ENCODE results near the gene SHISA7.
A peak's percentile ranks its signal among the peaks of the same experiment; 100 is the strongest.
"Not testable (repeated sequence)": the region's sequence is repeated elsewhere in the genome, so short reads cannot be mapped to it uniquely, and the experiment has no call there.

SHISA7 gene

GRCh38 chr19:55408533-55408872 lies 34.6 kb downstream of the SHISA7 start:
- Histone ChIP-seq H3K9me3 (ENCODE audit: control insufficient read depth, insufficient read depth, low read length) (0 out of 2 replicates have a peak, but pooled peaks cover 4% of the 10 kb centered on the region), H3K36me3 (ENCODE audit: insufficient read depth, low read length) (peaks cover 24% of the 10 kb centered on the region), H3K4me1 (ENCODE audit: insufficient read depth, low read length) (peaks cover 10% of the 10 kb centered on the region; the same call in 1 of the 2 replicates), H3K9ac (ENCODE audit: low read depth, low read length) (peak overlapping the region; percentile 32)

GRCh38 chr19:55407800-55408532 lies 35.1 kb downstream of the SHISA7 start:
- peak overlapping the region; percentile 94 for H3K9ac ChIP-seq (ENCODE audit: low read depth, low read length)
- peaks cover 28% of the 10 kb centered on the region for H3K36me3 ChIP-seq (ENCODE audit: insufficient read depth, low read length)
- peaks cover 10% of the 10 kb centered on the region; the same call in 1 of the 2 replicates for H3K4me1 ChIP-seq (ENCODE audit: insufficient read depth, low read length)
- H3K9me3 ChIP-seq (ENCODE audit: control insufficient read depth, insufficient read depth, low read length) = 0 out of 2 replicates have a peak, but pooled peaks cover 4% of the 10 kb centered on the region

- peaks cover 10% of the 10 kb centered on the region; the same call in 1 of the 2 replicates for H3K4me1 ChIP-seq (ENCODE audit: insufficient read depth, low read length)
- peak within 1 kb of the TSS; percentile 94 for H3K9ac ChIP-seq (ENCODE audit: low read depth, low read length)
- peaks cover 33% of the 10 kb centered on the region for H3K36me3 ChIP-seq (ENCODE audit: insufficient read depth, low read length)
- H3K9me3 ChIP-seq (ENCODE audit: control insufficient read depth, insufficient read depth, low read length) = not testable (repeated sequence)
Observed at GRCh38 chr19:55407550-55407799, 35.6 kb downstream of the SHISA7 start, which contains the start of gene UBE2S. Gene UBE2S (minus strand): TSS chr19:55407788. CDS start chr19:55407589, 199 bp downstream.

GRCh38 chr19:55406826-55407549 lies 36.1 kb downstream of the SHISA7 start:
- 0 out of 2 replicates have a peak, but pooled peaks cover 4% of the 10 kb centered on the region for H3K9me3 ChIP-seq (ENCODE audit: control insufficient read depth, insufficient read depth, low read length)
- peaks cover 10% of the 10 kb centered on the region; the same call in 1 of the 2 replicates for H3K4me1 ChIP-seq (ENCODE audit: insufficient read depth, low read length)
- H3K36me3 ChIP-seq (ENCODE audit: insufficient read depth, low read length) = peaks cover 38% of the 10 kb centered on the region
- H3K9ac ChIP-seq (ENCODE audit: low read depth, low read length) = peak overlapping the region; percentile 94

- H3K4me1 ChIP-seq (ENCODE audit: insufficient read depth, low read length) = peaks cover 10% of the 10 kb centered on the region; the same call in 1 of the 2 replicates
- 0 out of 2 replicates have a peak, but pooled peaks cover 4% of the 10 kb centered on the region for H3K9me3 ChIP-seq (ENCODE audit: control insufficient read depth, insufficient read depth, low read length)
- peaks cover 40% of the 10 kb centered on the region for H3K36me3 ChIP-seq (ENCODE audit: insufficient read depth, low read length)
- peak overlapping the region; percentile 94; the same call in 1 of the 2 replicates for H3K9ac ChIP-seq (ENCODE audit: low read depth, low read length)
Observed at GRCh38 chr19:55406091-55406825, 36.8 kb downstream of the SHISA7 start.

GRCh38 chr19:55405638-55406037 lies 37.5 kb downstream of the SHISA7 start:
- peaks cover 10% of the 10 kb centered on the region; the same call in 1 of the 2 replicates for H3K4me1 ChIP-seq (ENCODE audit: insufficient read depth, low read length)
- H3K9me3 ChIP-seq (ENCODE audit: control insufficient read depth, insufficient read depth, low read length) = 0 out of 2 replicates have a peak, but pooled peaks cover 4% of the 10 kb centered on the region
- peaks cover 43% of the 10 kb centered on the region for H3K36me3 ChIP-seq (ENCODE audit: insufficient read depth, low read length)
- H3K9ac ChIP-seq (ENCODE audit: low read depth, low read length) = peak overlapping the region; percentile 94; the same call in 1 of the 2 replicates

- Histone ChIP-seq H3K36me3 (ENCODE audit: insufficient read depth, low read length) (peaks cover 46% of the 10 kb centered on the region), H3K4me1 (ENCODE audit: insufficient read depth, low read length) (peaks cover 10% of the 10 kb centered on the region; the same call in 1 of the 2 replicates), H3K9ac (ENCODE audit: low read depth, low read length) (no peak overlapping the region), H3K9me3 (ENCODE audit: control insufficient read depth, insufficient read depth, low read length) (no peaks in the 10 kb centered on the region)
Observed at GRCh38 chr19:55402509-55402908, 40.6 kb downstream of the SHISA7 start.

- not testable (repeated sequence) for H3K9me3 ChIP-seq (ENCODE audit: control insufficient read depth, insufficient read depth, low read length); H3K4me1 ChIP-seq (ENCODE audit: insufficient read depth, low read length); H3K9ac ChIP-seq (ENCODE audit: low read depth, low read length)
- peaks cover 42% of the 10 kb centered on the region for H3K36me3 ChIP-seq (ENCODE audit: insufficient read depth, low read length)
Observed at GRCh38 chr19:55401390-55401789, 41.7 kb downstream of the SHISA7 start.

GRCh38 chr19:55400281-55401087 lies 42.6 kb downstream of the SHISA7 start:
- no peaks in the 10 kb centered on the region for H3K9me3 ChIP-seq (ENCODE audit: control insufficient read depth, insufficient read depth, low read length)
- H3K36me3 ChIP-seq (ENCODE audit: insufficient read depth, low read length) = peaks cover 33% of the 10 kb centered on the region
- H3K4me1 ChIP-seq (ENCODE audit: insufficient read depth, low read length) = peaks cover under 1% of the 10 kb centered on the region; the same call in 1 of the 2 replicates
- no peak overlapping the region for H3K9ac ChIP-seq (ENCODE audit: low read depth, low read length)

GRCh38 chr19:55398200-55398925 lies 44.7 kb downstream of the SHISA7 start:
- Histone ChIP-seq H3K9me3 (ENCODE audit: control insufficient read depth, insufficient read depth, low read length) (no peaks in the 10 kb centered on the region), H3K4me1 (ENCODE audit: insufficient read depth, low read length) (peaks cover under 1% of the 10 kb centered on the region; the same call in 1 of the 2 replicates), H3K36me3 (ENCODE audit: insufficient read depth, low read length) (peaks cover 21% of the 10 kb centered on the region), H3K9ac (ENCODE audit: low read depth, low read length) (no peak overlapping the region)

GRCh38 chr19:55392820-55393761 lies 50.0 kb downstream of the SHISA7 start:
- Histone ChIP-seq H3K9me3 (ENCODE audit: control insufficient read depth, insufficient read depth, low read length) (no peaks in the 10 kb centered on the region), H3K9ac (ENCODE audit: low read depth, low read length) (no peak overlapping the region; the same call in none of the 2 replicates), H3K4me1 (ENCODE audit: insufficient read depth, low read length) (peaks cover 19% of the 10 kb centered on the region), H3K36me3 (ENCODE audit: insufficient read depth, low read length) (peaks cover 4% of the 10 kb centered on the region; the same call in 1 of the 2 replicates)
